ENCODE data around the gene STIM2.

The STIM2 gene

DNA sequence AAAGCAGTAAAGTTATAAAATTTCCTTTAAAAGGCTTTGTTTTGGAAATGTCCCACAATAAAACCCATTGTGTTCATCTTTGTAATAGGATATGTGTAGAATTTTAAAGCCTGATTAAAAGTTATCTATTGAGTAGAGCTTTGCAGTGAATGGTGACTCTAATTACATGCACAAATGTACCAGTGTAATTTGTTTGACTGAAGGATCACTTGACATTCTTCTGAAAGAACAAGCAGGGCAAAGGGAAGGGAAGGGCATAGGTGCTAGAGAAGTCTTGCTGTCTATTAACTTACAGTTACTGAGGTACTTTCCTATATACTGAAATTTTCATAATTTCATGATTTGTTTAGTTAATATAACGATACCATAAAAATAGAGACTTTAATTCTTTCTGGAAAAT is 70.8 kb downstream of the STIM2 start:
- WGBS (ENCODE audit: insufficient coverage, insufficient read length), result no CpG with 5 or more reads among the region's 1 CpG

GRCh38 chr4:26931966-26932365 is 71.3 kb downstream of the STIM2 start:
- Histone ChIP-seq H3K27ac (ENCODE audit: low read length) (no peak overlapping the region), H3K27me3 (ENCODE audit: control insufficient read depth, insufficient read depth, low read length) (no peaks in the 10 kb centered on the region), H3K4me3 (ENCODE audit: low read length) (no peak overlapping the region), H3K36me3 (ENCODE audit: control insufficient read depth, insufficient read depth, low read length) (no peaks in the 10 kb centered on the region), H3K4me1 (ENCODE audit: control insufficient read depth, insufficient read depth, low read length) (no peaks in the 10 kb centered on the region), H3K9me3 (ENCODE audit: control insufficient read depth, insufficient read depth, low read length) (no peaks in the 10 kb centered on the region)
- no CpG with 5 or more reads among the region's 3 CpGs for WGBS (ENCODE audit: insufficient coverage, insufficient read length)
- no peak for DNase-seq (ENCODE audit: low read depth, low spot score)

More for the DNA sequence above, 70.8 kb downstream of the STIM2 start:
- H3K4me1 ChIP-seq (ENCODE audit: control insufficient read depth, insufficient read depth, low read length), result no peaks in the 10 kb centered on the region
- H3K4me3 ChIP-seq (ENCODE audit: low read length), result no peak overlapping the region
- no peak for DNase-seq (ENCODE audit: low read depth, low spot score)
- no peaks in the 10 kb centered on the region for H3K27me3 ChIP-seq (ENCODE audit: control insufficient read depth, insufficient read depth, low read length)
- H3K27ac ChIP-seq (ENCODE audit: low read length), result no peak overlapping the region
- H3K9me3 ChIP-seq (ENCODE audit: control insufficient read depth, insufficient read depth, low read length), result no peaks in the 10 kb centered on the region
- H3K36me3 ChIP-seq (ENCODE audit: control insufficient read depth, insufficient read depth, low read length), result no peaks in the 10 kb centered on the region

- H3K27ac ChIP-seq (ENCODE audit: low read length), result no peak overlapping the region
- no peaks in the 10 kb centered on the region for H3K9me3 ChIP-seq (ENCODE audit: control insufficient read depth, insufficient read depth, low read length)
- WGBS (ENCODE audit: insufficient coverage, insufficient read length), result no CpG with 5 or more reads among the region's 1 CpG
- H3K27me3 ChIP-seq (ENCODE audit: control insufficient read depth, insufficient read depth, low read length), result no peaks in the 10 kb centered on the region
- no peaks in the 10 kb centered on the region for H3K4me1 ChIP-seq (ENCODE audit: control insufficient read depth, insufficient read depth, low read length)
- H3K4me3 ChIP-seq (ENCODE audit: low read length), result no peak overlapping the region
- no peak for DNase-seq (ENCODE audit: low read depth, low spot score)
- H3K36me3 ChIP-seq (ENCODE audit: control insufficient read depth, insufficient read depth, low read length), result no peaks in the 10 kb centered on the region
Measured at GRCh38 chr4:26935397-26935796, 74.8 kb downstream of the STIM2 start.

- H3K4me1 ChIP-seq (ENCODE audit: control insufficient read depth, insufficient read depth, low read length), result peaks cover 2% of the 10 kb centered on the region; the same call in 1 of the 2 replicates
- H3K36me3 ChIP-seq (ENCODE audit: control insufficient read depth, insufficient read depth, low read length), result no peaks in the 10 kb centered on the region
- H3K27ac ChIP-seq (ENCODE audit: low read length), result no peak overlapping the region
- no peak overlapping the region for H3K4me3 ChIP-seq (ENCODE audit: low read length)
- no peaks in the 10 kb centered on the region for H3K9me3 ChIP-seq (ENCODE audit: control insufficient read depth, insufficient read depth, low read length)
- H3K27me3 ChIP-seq (ENCODE audit: control insufficient read depth, insufficient read depth, low read length), result no peaks in the 10 kb centered on the region
- no peak for DNase-seq (ENCODE audit: low read depth, low spot score)
- no CpG with 5 or more reads among the region's 5 CpGs for WGBS (ENCODE audit: insufficient coverage, insufficient read length)
Measured at GRCh38 chr4:26936284-26937065, 75.8 kb downstream of the STIM2 start.

DNA sequence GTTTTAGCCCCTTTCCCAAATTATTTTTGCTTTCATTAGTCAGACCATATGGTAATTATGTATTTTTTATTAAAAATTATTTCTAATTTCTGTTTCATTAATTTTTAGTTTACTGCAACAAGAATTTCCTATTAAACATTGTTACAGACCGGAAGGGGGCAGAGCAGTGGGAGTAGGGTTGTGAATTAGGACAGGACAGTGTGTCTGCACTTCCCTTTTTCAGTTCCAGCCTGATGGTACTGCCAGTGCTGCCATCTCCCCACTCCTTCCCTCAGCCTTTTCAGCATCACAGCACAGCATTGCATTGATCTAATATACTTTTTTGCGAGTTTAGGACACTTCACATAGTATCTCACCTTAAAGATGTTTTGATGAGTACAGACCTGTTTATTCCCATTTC is 76.5 kb downstream of the STIM2 start:
- Histone ChIP-seq H3K27me3 (ENCODE audit: control insufficient read depth, insufficient read depth, low read length) (no peaks in the 10 kb centered on the region), H3K4me3 (ENCODE audit: low read length) (no peak overlapping the region), H3K36me3 (ENCODE audit: control insufficient read depth, insufficient read depth, low read length) (no peaks in the 10 kb centered on the region), H3K27ac (ENCODE audit: low read length) (no peak overlapping the region), H3K4me1 (ENCODE audit: control insufficient read depth, insufficient read depth, low read length) (peaks cover 2% of the 10 kb centered on the region; the same call in 1 of the 2 replicates), H3K9me3 (ENCODE audit: control insufficient read depth, insufficient read depth, low read length) (no peaks in the 10 kb centered on the region)
- no CpG with 5 or more reads among the region's 2 CpGs for WGBS (ENCODE audit: insufficient coverage, insufficient read length)
- no peak for DNase-seq (ENCODE audit: low read depth, low spot score)

GRCh38 chr4:26937567-26937966 is 76.9 kb downstream of the STIM2 start:
- H3K4me3 ChIP-seq (ENCODE audit: low read length), result no peak overlapping the region
- H3K36me3 ChIP-seq (ENCODE audit: control insufficient read depth, insufficient read depth, low read length), result no peaks in the 10 kb centered on the region
- WGBS (ENCODE audit: insufficient coverage, insufficient read length), result no CpG with 5 or more reads among the region's 3 CpGs
- DNase-seq (ENCODE audit: low read depth, low spot score), result no peak
- no peak overlapping the region for H3K27ac ChIP-seq (ENCODE audit: low read length)
- H3K9me3 ChIP-seq (ENCODE audit: control insufficient read depth, insufficient read depth, low read length), result no peaks in the 10 kb centered on the region
- no peaks in the 10 kb centered on the region for H3K27me3 ChIP-seq (ENCODE audit: control insufficient read depth, insufficient read depth, low read length)
- H3K4me1 ChIP-seq (ENCODE audit: control insufficient read depth, insufficient read depth, low read length), result peaks cover 2% of the 10 kb centered on the region; the same call in 1 of the 2 replicates

GRCh38 chr4:26938516-26938915 is 77.9 kb downstream of the STIM2 start:
- no CpG with 5 or more reads among the region's 2 CpGs for WGBS (ENCODE audit: insufficient coverage, insufficient read length)

GRCh38 chr4:26941951-26942350 is 81.3 kb downstream of the STIM2 start:
- H3K4me3 ChIP-seq (ENCODE audit: low read length), result no peak overlapping the region
- H3K4me1 ChIP-seq (ENCODE audit: control insufficient read depth, insufficient read depth, low read length), result peaks cover 2% of the 10 kb centered on the region; the same call in 1 of the 2 replicates
- WGBS (ENCODE audit: insufficient coverage, insufficient read length), result no CpG with 5 or more reads among the region's 1 CpG
- DNase-seq (ENCODE audit: low read depth, low spot score), result no peak
- H3K9me3 ChIP-seq (ENCODE audit: control insufficient read depth, insufficient read depth, low read length), result no peaks in the 10 kb centered on the region
- no peak overlapping the region for H3K27ac ChIP-seq (ENCODE audit: low read length)
- H3K27me3 ChIP-seq (ENCODE audit: control insufficient read depth, insufficient read depth, low read length), result no peaks in the 10 kb centered on the region
- no peaks in the 10 kb centered on the region for H3K36me3 ChIP-seq (ENCODE audit: control insufficient read depth, insufficient read depth, low read length)

More at GRCh38 chr4:26938516-26938915, 77.9 kb downstream of the STIM2 start:
- Histone ChIP-seq H3K9me3 (ENCODE audit: control insufficient read depth, insufficient read depth, low read length) (no peaks in the 10 kb centered on the region), H3K4me1 (ENCODE audit: control insufficient read depth, insufficient read depth, low read length) (peaks cover 2% of the 10 kb centered on the region; the same call in 1 of the 2 replicates), H3K27me3 (ENCODE audit: control insufficient read depth, insufficient read depth, low read length) (no peaks in the 10 kb centered on the region), H3K27ac (ENCODE audit: low read length) (no peak overlapping the region), H3K4me3 (ENCODE audit: low read length) (no peak overlapping the region), H3K36me3 (ENCODE audit: control insufficient read depth, insufficient read depth, low read length) (no peaks in the 10 kb centered on the region)
- DNase-seq (ENCODE audit: low read depth, low spot score), result no peak

DNA sequence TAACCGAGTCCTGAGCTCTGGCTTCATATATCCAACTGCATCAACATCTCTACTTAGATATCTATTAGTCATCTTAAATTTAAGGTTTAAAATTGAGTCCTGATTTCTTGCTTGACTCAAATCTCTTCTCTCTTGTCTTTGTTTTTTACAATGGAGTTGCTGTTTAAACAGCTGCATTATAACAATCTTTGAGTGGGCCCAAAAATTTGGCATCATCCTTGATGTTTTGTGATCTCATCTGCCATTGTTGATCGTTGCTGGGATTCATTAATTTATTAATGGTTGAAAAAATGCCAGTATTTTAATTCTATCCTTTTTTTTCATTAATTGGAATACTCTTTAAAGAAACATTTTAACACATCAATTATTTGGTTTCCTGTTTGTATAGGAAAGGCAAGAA is 82.2 kb downstream of the STIM2 start:
- no peak for DNase-seq (ENCODE audit: low read depth, low spot score)
- Histone ChIP-seq H3K27me3 (ENCODE audit: control insufficient read depth, insufficient read depth, low read length) (no peaks in the 10 kb centered on the region), H3K4me3 (ENCODE audit: low read length) (no peak overlapping the region), H3K9me3 (ENCODE audit: control insufficient read depth, insufficient read depth, low read length) (no peaks in the 10 kb centered on the region), H3K36me3 (ENCODE audit: control insufficient read depth, insufficient read depth, low read length) (no peaks in the 10 kb centered on the region), H3K4me1 (ENCODE audit: control insufficient read depth, insufficient read depth, low read length) (peaks cover 2% of the 10 kb centered on the region; the same call in 1 of the 2 replicates), H3K27ac (ENCODE audit: low read length) (no peak overlapping the region)
- no CpG with 5 or more reads among the region's 2 CpGs for WGBS (ENCODE audit: insufficient coverage, insufficient read length)

- WGBS (ENCODE audit: insufficient coverage, insufficient read length), result no CpG with 5 or more reads among the region's 5 CpGs
- no peak overlapping the region; the same call in 1 of the 2 replicates for H3K4me3 ChIP-seq (ENCODE audit: low read length)
- no peaks in the 10 kb centered on the region for H3K36me3 ChIP-seq (ENCODE audit: control insufficient read depth, insufficient read depth, low read length)
- no peak overlapping the region for H3K27ac ChIP-seq (ENCODE audit: low read length)
- no peaks in the 10 kb centered on the region for H3K27me3 ChIP-seq (ENCODE audit: control insufficient read depth, insufficient read depth, low read length)
- no peak for DNase-seq (ENCODE audit: low read depth, low spot score)
- no peaks in the 10 kb centered on the region for H3K9me3 ChIP-seq (ENCODE audit: control insufficient read depth, insufficient read depth, low read length)
- H3K4me1 ChIP-seq (ENCODE audit: control insufficient read depth, insufficient read depth, low read length), result peaks cover 2% of the 10 kb centered on the region; the same call in 1 of the 2 replicates
Measured at GRCh38 chr4:26943391-26943790, 82.8 kb downstream of the STIM2 start.

GRCh38 chr4:26945794-26946193 is 85.2 kb downstream of the STIM2 start:
- WGBS (ENCODE audit: insufficient coverage, insufficient read length), result no CpG with 5 or more reads among the region's 2 CpGs
- DNase-seq (ENCODE audit: low read depth, low spot score), result no peak
- H3K9me3 ChIP-seq (ENCODE audit: control insufficient read depth, insufficient read depth, low read length), result no peaks in the 10 kb centered on the region

More at GRCh38 chr4:26945794-26946193, 85.2 kb downstream of the STIM2 start:
- Histone ChIP-seq H3K4me3 (ENCODE audit: low read length) (no peak overlapping the region), H3K4me1 (ENCODE audit: control insufficient read depth, insufficient read depth, low read length) (peaks cover under 1% of the 10 kb centered on the region; the same call in 1 of the 2 replicates), H3K27me3 (ENCODE audit: control insufficient read depth, insufficient read depth, low read length) (no peaks in the 10 kb centered on the region), H3K36me3 (ENCODE audit: control insufficient read depth, insufficient read depth, low read length) (no peaks in the 10 kb centered on the region), H3K27ac (ENCODE audit: low read length) (no peak overlapping the region)

All from iPS DF 6.9 (cell line).